Mesenchymal stem cell (in vitro differentiated cells and primary cell): ENCODE measurements around the gene RASGRP2.

Source experiments
- DNase-seq: peaks from one replicate; pipeline ENCODE4 v3.0.0-alpha.2; 2013
- H2AFZ ChIP-seq: one replicate; pipeline ENCODE4 v1.6.1; 2013; ENCODE audit warnings: low read depth, mild to moderate bottlenecking, control low read depth, inconsistent platforms, low read length, moderate library complexity
- H2AK5ac ChIP-seq: 2 replicates; pipeline ENCODE4 v1.6.1; 2013; ENCODE audit warnings: low read length, moderate library complexity, mild to moderate bottlenecking, inconsistent platforms; ENCODE audit not compliant: severe bottlenecking
- H2BK120ac ChIP-seq: one replicate; pipeline ENCODE4 v1.6.1; 2013; ENCODE audit warnings: low read depth, mild to moderate bottlenecking, inconsistent platforms, low read length, moderate library complexity
- H2BK12ac ChIP-seq, 2 experiments: one replicate each; pipeline ENCODE4 v1.6.1; 2013; ENCODE audit warnings: inconsistent platforms in 2 of 2, low read length in 2 of 2, mild to moderate bottlenecking in 2 of 2, moderate library complexity in 2 of 2, control low read depth in 1 of 2
- H2BK15ac ChIP-seq: one replicate; pipeline ENCODE4 v1.6.1; 2013; ENCODE audit warnings: mild to moderate bottlenecking, low read depth, inconsistent platforms; ENCODE audit not compliant: poor library complexity, severe bottlenecking
- H2BK5ac ChIP-seq: 2 replicates; pipeline ENCODE4 v1.6.1; 2013; ENCODE audit warnings: low read depth, mild to moderate bottlenecking, low read length, control low read depth, inconsistent platforms; ENCODE audit not compliant: poor library complexity, severe bottlenecking
- H3K14ac ChIP-seq, 2 experiments: one replicate each; pipeline ENCODE4 v1.6.1; 2013; ENCODE audit warnings: inconsistent platforms in 2 of 2, low read length in 2 of 2, control low read depth in 1 of 2, mild to moderate bottlenecking in 1 of 2, moderate library complexity in 1 of 2
- H3K18ac ChIP-seq, 2 experiments: one replicate each; pipeline ENCODE4 v1.6.1; 2013; ENCODE audit warnings: inconsistent platforms in 2 of 2, low read length in 2 of 2, control low read depth in 1 of 2, low read depth in 1 of 2, mild to moderate bottlenecking in 1 of 2
- H3K23ac ChIP-seq, 2 experiments: one replicate each; pipeline ENCODE4 v1.6.1; 2013; ENCODE audit warnings: inconsistent platforms in 2 of 2, low read length in 2 of 2, mild to moderate bottlenecking in 2 of 2, moderate library complexity in 2 of 2, control low read depth in 1 of 2
- H3K27ac ChIP-seq: 2 replicates; pipeline ENCODE4 v1.5.1; 2013; ENCODE audit warnings: mild to moderate bottlenecking, moderate library complexity, low read length, control low read depth, inconsistent platforms; ENCODE audit not compliant: poor library complexity, severe bottlenecking
- H3K27me3 ChIP-seq, 2 experiments: 2 replicates each; pipeline versions ENCODE4 v1.6.1 to v1.7.0; 2013; ENCODE audit warnings: low read length in 2 of 2, mild to moderate bottlenecking in 2 of 2, moderate library complexity in 2 of 2, control low read depth in 1 of 2, inconsistent platforms in 1 of 2; ENCODE audit not compliant: control insufficient read depth in 1 of 2, insufficient read depth in 1 of 2
- H3K36me3 ChIP-seq, 2 experiments: 2 replicates each; pipeline versions ENCODE4 v1.6.1 to v1.7.0; 2013; ENCODE audit warnings: low read length in 2 of 2, control low read depth in 1 of 2, inconsistent platforms in 1 of 2, low read depth in 1 of 2, mild to moderate bottlenecking in 1 of 2; ENCODE audit not compliant: insufficient read depth in 2 of 2, control insufficient read depth in 1 of 2
- H3K4ac ChIP-seq, 2 experiments: one replicate each; pipeline ENCODE4 v1.6.1; 2013; ENCODE audit warnings: inconsistent platforms in 2 of 2, low read length in 2 of 2, mild to moderate bottlenecking in 2 of 2, moderate library complexity in 2 of 2, control low read depth in 1 of 2, low read depth in 1 of 2
- H3K4me1 ChIP-seq: 2 replicates; pipeline ENCODE4 v1.6.1; 2013; ENCODE audit warnings: low read depth, low read length, control low read depth; ENCODE audit not compliant: control insufficient read depth, insufficient read depth
- H3K4me2 ChIP-seq: 2 replicates; pipeline ENCODE4 v1.6.1; 2013; ENCODE audit warnings: low read length, mild to moderate bottlenecking, inconsistent platforms; ENCODE audit not compliant: poor library complexity, severe bottlenecking
- H3K4me3 ChIP-seq, 2 experiments: 2 replicates each; pipeline versions ENCODE4 v1.5.1 to v1.7.0; 2013; ENCODE audit warnings: low read length in 2 of 2, mild to moderate bottlenecking in 2 of 2, control low read depth in 1 of 2, low read depth in 1 of 2; ENCODE audit not compliant: insufficient read depth in 1 of 2
- H3K79me1 ChIP-seq: replicated peaks from 2 replicates; pipeline ENCODE4 v1.6.1; 2013; ENCODE audit warnings: mild to moderate bottlenecking, control low read depth, low read length, inconsistent platforms; ENCODE audit not compliant: poor library complexity, severe bottlenecking
- H3K9ac ChIP-seq: 2 replicates; pipeline ENCODE4 v1.7.0; 2013; ENCODE audit warnings: mild to moderate bottlenecking, low read length, moderate library complexity
- H3K9me3 ChIP-seq: 2 replicates; pipeline ENCODE4 v1.7.0; 2013; ENCODE audit warnings: mild to moderate bottlenecking, low read length; ENCODE audit not compliant: control insufficient read depth
- H4K8ac ChIP-seq: one replicate; pipeline ENCODE4 v1.6.1; 2013; ENCODE audit warnings: inconsistent platforms, mild to moderate bottlenecking, low read length, moderate library complexity
- H4K91ac ChIP-seq: one replicate; pipeline ENCODE4 v1.6.1; 2013; ENCODE audit warnings: mild to moderate bottlenecking, low read length, inconsistent platforms
- WGBS: methylation state at CpG from one replicate; pipeline ENCODE4 v1.1.7; 2013; ENCODE audit warnings: mixed read lengths; 5-methylcytosine and 5-hydroxymethylcytosine counted together

The RASGRP2 gene

GRCh38 chr11:64790205-64791095 lies 46.5 kb upstream of the RASGRP2 start:
- H2BK12ac ChIP-seq = peak overlapping the region in 1 of 2 experiments; percentile 23
- H3K23ac ChIP-seq = no peak overlapping the region
- no peak overlapping the region for H3K4me2 ChIP-seq
- no peak overlapping the region for H2AK5ac ChIP-seq
- peaks cover 4% of the 10 kb centered on the region for H3K4me1 ChIP-seq
- H4K8ac ChIP-seq = no peak overlapping the region
- H3K27ac ChIP-seq = no peak overlapping the region
- WGBS = 93% methylated on average over 23 of the region's 25 CpGs
- H3K14ac ChIP-seq = no peak overlapping the region
- no peak overlapping the region for H4K91ac ChIP-seq
- H3K4ac ChIP-seq = no peak overlapping the region
- H2BK5ac ChIP-seq = no peak overlapping the region
- H3K18ac ChIP-seq = no peak overlapping the region
- no peak overlapping the region for H2BK120ac ChIP-seq
- H3K79me1 ChIP-seq = no peaks in the 10 kb centered on the region
- DNase-seq = no peak
- no peak overlapping the region for H3K4me3 ChIP-seq
- H3K9ac ChIP-seq = no peak overlapping the region
- H3K36me3 ChIP-seq = peaks cover 10 to 53% of the 10 kb centered on the region in 2 experiments
- no peak overlapping the region for H2BK15ac ChIP-seq
- no peak overlapping the region for H2AFZ ChIP-seq
- H3K27me3 ChIP-seq = no peaks in the 10 kb centered on the region
- no peaks in the 10 kb centered on the region for H3K9me3 ChIP-seq

GRCh38 chr11:64789331-64790204 lies 45.6 kb upstream of the RASGRP2 start:
- Histone ChIP-seq H3K4me2 (no peak overlapping the region), H3K27me3 (no peaks in the 10 kb centered on the region), H4K8ac (no peak overlapping the region), H3K14ac (no peak overlapping the region), H2AFZ (no peak overlapping the region), H3K23ac (no peak overlapping the region), H2AK5ac (no peak overlapping the region), H2BK12ac (no peak overlapping the region), H2BK5ac (no peak overlapping the region), H3K18ac (no peak overlapping the region), H3K36me3 (peaks cover 10 to 51% of the 10 kb centered on the region in 2 experiments), H4K91ac (no peak overlapping the region), H3K9ac (no peak overlapping the region), H3K79me1 (no peaks in the 10 kb centered on the region), H3K4me3 (no peak overlapping the region), H3K9me3 (no peaks in the 10 kb centered on the region), H3K4ac (no peak overlapping the region), H3K27ac (no peak overlapping the region), H3K4me1 (peaks cover 4% of the 10 kb centered on the region), H2BK15ac (no peak overlapping the region), H2BK120ac (no peak overlapping the region)
- 92% methylated on average over 15 of the region's 15 CpGs for WGBS
- no peak for DNase-seq

GRCh38 chr11:64788321-64789215 lies 44.6 kb upstream of the RASGRP2 start:
- Histone ChIP-seq H3K36me3 (peaks cover 10 to 45% of the 10 kb centered on the region in 2 experiments), H3K4me3 (no peak overlapping the region), H3K9me3 (no peaks in the 10 kb centered on the region), H3K9ac (no peak overlapping the region), H4K8ac (no peak overlapping the region), H3K27ac (no peak overlapping the region), H2BK5ac (no peak overlapping the region), H3K4me1 (peaks cover 4% of the 10 kb centered on the region), H3K14ac (no peak overlapping the region), H3K23ac (no peak overlapping the region), H3K27me3 (no peaks in the 10 kb centered on the region), H2AFZ (no peak overlapping the region), H2BK12ac (no peak overlapping the region), H3K4me2 (no peak overlapping the region), H3K79me1 (no peaks in the 10 kb centered on the region), H4K91ac (no peak overlapping the region), H2BK15ac (no peak overlapping the region), H2AK5ac (no peak overlapping the region), H2BK120ac (no peak overlapping the region), H3K18ac (no peak overlapping the region), H3K4ac (no peak overlapping the region)
- no peak for DNase-seq
- 93% methylated on average over 6 of the region's 9 CpGs for WGBS
